IPS-15b (cell line): ENCODE measurements around the gene SLC6A8.

Source experiments
- H3K27me3 ChIP-seq: one replicate; pipeline ENCODE4 v1.6.1; 2013; ENCODE audit warnings: low read length; ENCODE audit not compliant: control insufficient read depth, insufficient read depth
- H3K36me3 ChIP-seq: one replicate; pipeline ENCODE4 v1.6.1; 2013; ENCODE audit warnings: low read length; ENCODE audit not compliant: control insufficient read depth, insufficient read depth
- H3K4me1 ChIP-seq: one replicate; pipeline ENCODE4 v1.6.1; 2013; ENCODE audit warnings: mild to moderate bottlenecking, low read length; ENCODE audit not compliant: control insufficient read depth, insufficient read depth
- H3K4me3 ChIP-seq: one replicate; pipeline ENCODE4 v1.5.1; 2013; ENCODE audit warnings: low read depth, low read length
- H3K9ac ChIP-seq: one replicate; pipeline ENCODE4 v1.6.1; 2013; ENCODE audit warnings: low read depth, mild to moderate bottlenecking, low read length
- H3K9me3 ChIP-seq: one replicate; pipeline ENCODE4 v1.6.1; 2013; ENCODE audit warnings: mild to moderate bottlenecking, low read length; ENCODE audit not compliant: control insufficient read depth, insufficient read depth

The SLC6A8 gene

DNA sequence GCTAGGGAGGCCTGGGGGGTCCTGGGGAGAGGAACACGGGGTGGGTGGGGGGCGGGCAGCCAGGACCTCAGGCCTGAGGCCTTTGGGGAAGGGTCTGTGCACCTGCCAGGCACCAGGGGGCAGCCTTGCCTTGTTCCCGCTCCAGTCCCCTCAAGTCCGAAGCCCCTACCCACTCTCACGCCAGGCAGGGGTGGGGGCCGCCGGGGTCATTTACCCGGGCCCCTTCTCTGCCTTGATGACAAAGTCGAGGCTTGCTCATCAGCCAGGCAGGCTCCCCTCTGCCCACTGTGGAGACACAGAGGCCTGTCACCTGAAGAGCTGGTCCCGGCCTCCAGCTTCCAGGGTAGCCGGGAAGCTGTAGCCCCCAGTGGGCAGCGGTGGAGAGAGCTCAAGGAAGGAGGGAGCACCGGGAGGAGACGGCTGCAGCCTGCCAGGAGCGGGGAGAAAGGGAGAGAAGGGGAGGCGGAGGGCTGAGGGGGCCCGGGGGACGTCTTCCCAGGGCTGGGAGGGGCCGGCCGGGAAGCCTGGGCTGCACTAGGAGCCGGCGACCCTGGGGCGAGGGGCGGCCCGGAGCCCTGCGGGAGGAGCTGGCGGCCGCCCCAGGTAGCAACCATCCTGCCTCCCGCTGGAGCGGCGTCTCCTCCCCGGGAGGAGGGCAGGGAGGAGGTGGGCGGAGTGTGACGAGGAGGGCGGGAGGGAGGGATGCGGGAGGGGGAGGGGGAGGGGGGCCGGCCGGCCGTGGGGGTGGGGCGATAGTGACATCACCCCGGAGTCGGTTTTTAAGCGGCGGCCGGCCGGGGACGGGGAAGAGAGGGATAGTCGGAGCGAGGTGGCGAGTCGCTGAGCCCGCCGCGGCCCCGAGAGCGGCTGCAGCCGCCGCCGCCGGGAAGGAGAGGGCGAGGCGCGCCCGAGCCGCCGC, at the start of gene SLC6A8:
SLC6A8 (plus strand) TSS at position 806 of the 919 bp plus-strand sequence. CDS start 649 bp downstream, outside the sequence.
- Histone ChIP-seq H3K4me1 (no peaks in the 10 kb centered on the region), H3K9ac (no peak within 1 kb of the TSS), H3K4me3 (peak within 1 kb of the TSS; percentile 43), H3K9me3 (no peaks in the 10 kb centered on the region), H3K36me3 (peaks cover 11% of the 10 kb centered on the region), H3K27me3 (no peaks in the 10 kb centered on the region)

- no peaks in the 10 kb centered on the region for H3K36me3 ChIP-seq
- H3K9me3 ChIP-seq, result no peaks in the 10 kb centered on the region
- H3K4me3 ChIP-seq, result no peak overlapping the region
- no peaks in the 10 kb centered on the region for H3K4me1 ChIP-seq
- no peak overlapping the region for H3K9ac ChIP-seq
- peaks cover 18% of the 10 kb centered on the region for H3K27me3 ChIP-seq
Observed at GRCh38 chrX:153638041-153638371, 49.7 kb upstream of the SLC6A8 start.

GRCh38 chrX:153638436-153639176, 49.1 kb upstream of the SLC6A8 start:
- H3K9me3 ChIP-seq, result no peaks in the 10 kb centered on the region
- H3K4me3 ChIP-seq, result no peak overlapping the region
- peaks cover 24% of the 10 kb centered on the region for H3K27me3 ChIP-seq

DNA sequence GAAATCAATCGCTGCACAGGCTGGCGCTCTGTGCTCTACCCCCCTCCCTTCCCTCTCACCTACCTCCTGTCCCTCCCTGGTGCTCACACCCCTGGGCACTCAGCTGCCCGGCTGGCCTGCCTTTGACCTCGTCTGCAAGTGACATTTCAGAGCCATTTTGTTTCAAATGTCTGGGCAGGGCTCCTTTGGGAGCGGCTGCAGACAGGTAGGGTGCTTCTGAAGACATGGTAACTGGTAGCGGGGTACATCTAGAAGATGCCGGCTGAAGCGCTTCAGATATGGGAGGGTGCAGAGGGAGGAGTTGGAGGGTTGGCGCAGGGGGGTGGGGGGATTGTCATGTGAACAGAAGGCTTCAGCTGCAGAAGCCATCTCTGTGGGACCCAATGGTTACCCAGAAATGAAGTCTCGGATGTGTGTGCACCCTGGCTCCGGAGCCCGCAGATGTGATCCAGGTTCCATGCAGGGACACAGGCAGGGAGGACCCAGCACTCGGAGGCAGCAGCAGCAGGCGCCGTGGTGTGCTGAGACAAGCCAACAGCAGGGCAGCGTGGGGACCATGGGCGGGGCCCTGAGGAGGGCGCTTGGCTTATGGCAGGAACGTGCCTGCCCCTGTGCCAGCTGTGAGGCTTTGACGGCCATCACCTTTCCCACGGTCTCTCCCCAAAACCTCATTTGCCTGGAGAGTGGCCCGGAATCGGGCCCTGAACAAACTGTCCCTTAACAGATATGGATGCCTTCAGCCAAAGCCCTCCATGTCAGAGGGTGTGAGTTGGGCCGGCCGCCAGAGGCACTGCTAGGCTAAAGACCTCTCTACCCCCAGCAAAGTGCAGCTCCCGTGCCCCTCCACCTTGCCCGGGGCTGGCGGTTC, 48.3 kb upstream of the SLC6A8 start:
- Histone ChIP-seq H3K9ac (no peak overlapping the region), H3K9me3 (no peaks in the 10 kb centered on the region), H3K4me1 (no peaks in the 10 kb centered on the region), H3K36me3 (no peaks in the 10 kb centered on the region), H3K4me3 (no peak overlapping the region), H3K27me3 (peaks cover 29% of the 10 kb centered on the region)

More at GRCh38 chrX:153638436-153639176, 49.1 kb upstream of the SLC6A8 start:
- H3K4me1 ChIP-seq, result no peaks in the 10 kb centered on the region
- H3K9ac ChIP-seq, result no peak overlapping the region
- H3K36me3 ChIP-seq, result no peaks in the 10 kb centered on the region

- Histone ChIP-seq H3K4me1 (no peaks in the 10 kb centered on the region), H3K9ac (no peak overlapping the region), H3K9me3 (no peaks in the 10 kb centered on the region), H3K36me3 (no peaks in the 10 kb centered on the region), H3K27me3 (peaks cover 36% of the 10 kb centered on the region), H3K4me3 (no peak overlapping the region)
Observed at GRCh38 chrX:153640045-153640686, 47.6 kb upstream of the SLC6A8 start.

DNA sequence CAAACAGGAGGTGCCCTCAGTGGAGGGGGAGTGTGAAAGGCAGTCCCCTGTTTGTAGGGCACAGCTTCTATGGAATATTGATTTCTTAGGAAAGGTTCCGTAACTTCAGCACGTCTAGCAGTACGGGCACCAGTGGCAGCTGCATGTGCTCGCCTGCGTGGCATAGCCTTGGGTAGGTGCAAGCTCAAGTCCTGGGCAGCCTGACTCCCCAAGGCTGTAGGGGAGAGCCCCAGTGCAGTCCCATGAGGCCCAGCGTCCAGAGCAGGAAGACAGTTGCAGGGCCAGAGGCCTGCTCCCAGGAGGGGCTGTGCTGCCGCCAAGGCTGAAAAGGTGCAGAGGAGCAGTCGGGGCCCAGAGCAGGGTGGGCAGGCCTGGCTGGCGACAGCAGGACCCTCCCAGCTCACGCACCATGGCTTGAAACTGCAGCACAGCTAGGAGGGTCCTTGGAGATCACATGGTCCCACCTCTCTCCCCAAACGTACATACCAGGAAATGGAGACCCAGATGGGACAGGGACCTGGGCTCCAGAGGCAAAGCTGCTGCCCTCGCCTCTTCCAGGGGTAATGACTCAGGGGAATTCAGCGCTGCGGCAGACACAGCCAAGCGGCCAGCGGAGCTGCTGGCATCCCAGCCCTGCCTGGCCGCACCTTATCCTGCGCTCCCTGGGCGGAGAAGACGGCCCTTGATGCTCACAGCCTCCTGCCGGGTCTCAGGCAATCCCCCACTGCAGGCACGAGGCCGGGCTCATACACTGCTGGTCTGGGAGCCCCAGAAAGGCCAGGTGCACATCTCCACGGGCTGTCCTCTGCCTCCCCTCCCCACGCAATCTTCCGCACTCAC, 46.8 kb upstream of the SLC6A8 start:
- no peaks in the 10 kb centered on the region for H3K36me3 ChIP-seq
- no peaks in the 10 kb centered on the region for H3K4me1 ChIP-seq

DNA sequence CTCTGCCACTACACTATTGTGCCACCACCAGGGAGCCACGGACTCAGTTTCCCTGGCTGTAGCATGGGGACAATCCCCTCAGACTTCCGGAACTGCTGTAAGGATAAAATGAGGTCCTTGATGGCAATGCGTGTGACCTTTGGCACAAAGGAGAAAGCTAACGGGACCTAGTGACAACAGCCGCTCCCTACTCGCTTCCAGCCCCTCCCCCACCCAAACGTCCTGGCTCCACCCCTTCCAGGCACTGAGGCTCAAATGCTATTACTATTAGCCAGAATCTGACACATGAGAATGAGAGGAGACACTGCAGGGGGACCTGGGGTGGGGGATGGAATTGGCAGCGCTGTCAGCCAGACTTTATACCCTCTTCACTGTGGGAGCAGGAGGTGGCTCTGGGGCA, 46.1 kb upstream of the SLC6A8 start:
- no peaks in the 10 kb centered on the region for H3K9me3 ChIP-seq
- no peaks in the 10 kb centered on the region for H3K36me3 ChIP-seq
- peaks cover 51% of the 10 kb centered on the region for H3K27me3 ChIP-seq
- no peak overlapping the region for H3K9ac ChIP-seq
- H3K4me3 ChIP-seq, result no peak overlapping the region
- H3K4me1 ChIP-seq, result no peaks in the 10 kb centered on the region

More for the DNA sequence above, 46.8 kb upstream of the SLC6A8 start:
- no peak overlapping the region for H3K4me3 ChIP-seq
- H3K27me3 ChIP-seq, result peaks cover 44% of the 10 kb centered on the region
- no peaks in the 10 kb centered on the region for H3K9me3 ChIP-seq
- H3K9ac ChIP-seq, result no peak overlapping the region

- H3K27me3 ChIP-seq, result peaks cover 53% of the 10 kb centered on the region
- no peak overlapping the region for H3K4me3 ChIP-seq
- H3K36me3 ChIP-seq, result no peaks in the 10 kb centered on the region
- no peaks in the 10 kb centered on the region for H3K4me1 ChIP-seq
- H3K9ac ChIP-seq, result no peak overlapping the region
- H3K9me3 ChIP-seq, result no peaks in the 10 kb centered on the region
Observed at GRCh38 chrX:153642051-153642654, 45.6 kb upstream of the SLC6A8 start.

GRCh38 chrX:153642655-153643430, 44.9 kb upstream of the SLC6A8 start:
- no peaks in the 10 kb centered on the region for H3K9me3 ChIP-seq
- peak overlapping the region; percentile 41 for H3K4me3 ChIP-seq
- no peaks in the 10 kb centered on the region for H3K36me3 ChIP-seq
- no peak overlapping the region for H3K9ac ChIP-seq
- peaks cover 59% of the 10 kb centered on the region for H3K27me3 ChIP-seq
- no peaks in the 10 kb centered on the region for H3K4me1 ChIP-seq
